ENCODE results near the gene AHCYL1. TPM values are rescaled to one million over a fixed set of nuclear protein-coding genes. Genes with fewer than 3 reads are reported as not detected.

Gene AHCYL1
- total RNA-seq, 1 experiment from 2014 or later, result 37.6 TPM

DNA sequence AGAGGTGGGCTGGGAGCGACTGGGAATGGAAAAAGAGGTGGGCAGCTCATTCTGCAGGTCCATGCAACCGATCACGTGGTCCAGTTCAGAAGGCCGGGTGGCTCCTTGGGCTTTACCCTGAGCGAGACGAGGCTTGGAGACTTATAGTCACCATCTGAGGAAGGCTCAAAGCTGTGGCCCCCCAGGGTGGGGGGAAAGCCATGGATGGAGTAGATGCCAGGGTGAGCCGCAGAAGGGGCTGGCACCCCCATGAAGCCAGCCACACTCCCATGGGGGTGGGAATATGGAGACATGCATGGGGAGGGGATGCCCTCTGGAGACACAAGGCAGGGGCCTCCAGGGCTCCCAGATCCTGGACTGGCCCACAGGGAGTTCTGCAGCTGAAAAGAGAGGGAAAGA, 76.1 kb downstream of the AHCYL1 start:
- no peak for DNase-seq (ENCODE audit: low spot score)

- no peak for DNase-seq (ENCODE audit: low spot score)
Measured at GRCh38 chr1:110061341-110061740, 76.8 kb downstream of the AHCYL1 start.

- no peak for DNase-seq (ENCODE audit: low spot score)
Measured at GRCh38 chr1:110062612-110063011, 78.0 kb downstream of the AHCYL1 start.

DNA sequence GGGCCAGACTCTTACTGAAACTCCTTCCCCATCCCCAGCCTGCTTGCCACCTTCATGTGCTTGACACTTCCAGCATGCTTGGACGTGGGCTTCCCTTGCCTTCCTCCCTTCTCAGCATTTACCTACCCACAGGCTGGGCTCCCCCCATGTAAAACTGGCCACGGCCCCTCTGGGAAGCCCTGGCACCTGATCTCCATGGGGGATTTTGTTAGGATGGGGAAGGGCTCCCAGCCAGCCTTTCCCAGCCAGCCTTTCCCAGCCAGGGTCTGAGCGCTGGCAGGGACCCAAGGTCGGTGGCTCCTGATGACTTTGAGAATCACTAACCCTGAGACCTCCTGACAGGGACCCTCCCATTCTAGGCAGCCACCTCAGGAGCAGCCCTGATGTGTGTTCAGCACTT, 79.2 kb downstream of the AHCYL1 start:
- DNase-seq (ENCODE audit: low spot score), result no peak

DNA sequence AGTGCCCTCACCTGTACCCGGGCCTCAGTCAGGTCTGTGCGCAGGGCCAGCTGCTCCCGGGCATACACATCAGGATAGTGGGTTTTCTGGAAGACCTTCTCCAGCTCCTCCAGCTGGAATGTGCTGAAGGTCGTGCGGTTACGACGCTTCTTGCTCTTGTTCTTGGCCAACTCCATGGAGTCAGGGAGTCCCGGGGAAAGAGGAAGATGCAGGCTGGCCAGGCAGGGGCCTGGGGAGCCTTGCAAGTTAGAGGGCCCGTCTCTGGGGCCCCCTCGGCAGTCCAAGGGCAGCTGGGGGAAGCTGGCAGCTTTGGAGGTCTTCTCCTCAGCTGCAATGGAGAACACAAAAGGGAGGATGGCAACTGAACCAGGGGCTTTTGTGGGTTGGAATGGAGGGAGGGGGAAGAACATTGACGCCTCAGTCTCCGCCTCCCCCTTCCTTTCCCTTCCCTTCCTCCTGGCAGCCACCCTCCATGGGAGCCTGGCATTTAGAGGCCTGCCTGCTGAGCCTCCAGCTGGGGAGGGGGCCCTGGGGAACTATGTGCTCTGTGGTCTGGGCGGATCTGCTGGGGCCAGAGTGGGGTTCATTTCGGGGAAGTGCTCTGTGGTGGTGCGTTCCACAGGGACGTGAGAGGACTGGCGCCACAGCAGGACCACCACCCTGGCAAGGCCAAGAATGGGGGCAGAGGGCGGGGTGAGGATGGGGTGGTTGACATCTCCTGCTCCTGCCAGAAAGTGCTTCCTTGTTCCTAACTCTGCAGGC, 80.2 kb downstream of the AHCYL1 start:
- DNase-seq (ENCODE audit: low spot score), result no peak

- DNase-seq (ENCODE audit: low spot score), result no peak
Measured at GRCh38 chr1:110065841-110066240, 81.3 kb downstream of the AHCYL1 start.

DNA sequence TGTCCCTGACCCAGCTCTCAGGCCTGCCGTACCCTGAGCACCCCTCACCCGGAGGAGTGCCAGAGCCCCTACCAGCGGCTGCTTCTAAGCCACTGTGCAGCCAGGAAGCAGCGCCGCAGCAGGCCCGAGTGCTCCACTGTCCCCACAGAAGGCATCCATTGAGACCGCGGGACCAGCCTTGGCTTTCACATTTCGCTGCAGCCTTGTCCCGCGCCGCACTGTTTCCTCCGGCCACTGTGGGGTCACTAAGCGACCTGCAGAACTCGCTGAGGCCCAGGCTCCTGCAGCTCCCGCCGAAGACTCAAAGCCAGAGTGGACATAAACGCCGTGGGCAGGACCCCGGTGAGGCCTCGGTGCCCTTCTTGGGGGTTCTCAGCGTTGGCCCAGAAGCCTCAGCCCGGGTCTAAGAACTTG, 82.9 kb downstream of the AHCYL1 start:
- no peak for DNase-seq (ENCODE audit: low spot score)

DNA sequence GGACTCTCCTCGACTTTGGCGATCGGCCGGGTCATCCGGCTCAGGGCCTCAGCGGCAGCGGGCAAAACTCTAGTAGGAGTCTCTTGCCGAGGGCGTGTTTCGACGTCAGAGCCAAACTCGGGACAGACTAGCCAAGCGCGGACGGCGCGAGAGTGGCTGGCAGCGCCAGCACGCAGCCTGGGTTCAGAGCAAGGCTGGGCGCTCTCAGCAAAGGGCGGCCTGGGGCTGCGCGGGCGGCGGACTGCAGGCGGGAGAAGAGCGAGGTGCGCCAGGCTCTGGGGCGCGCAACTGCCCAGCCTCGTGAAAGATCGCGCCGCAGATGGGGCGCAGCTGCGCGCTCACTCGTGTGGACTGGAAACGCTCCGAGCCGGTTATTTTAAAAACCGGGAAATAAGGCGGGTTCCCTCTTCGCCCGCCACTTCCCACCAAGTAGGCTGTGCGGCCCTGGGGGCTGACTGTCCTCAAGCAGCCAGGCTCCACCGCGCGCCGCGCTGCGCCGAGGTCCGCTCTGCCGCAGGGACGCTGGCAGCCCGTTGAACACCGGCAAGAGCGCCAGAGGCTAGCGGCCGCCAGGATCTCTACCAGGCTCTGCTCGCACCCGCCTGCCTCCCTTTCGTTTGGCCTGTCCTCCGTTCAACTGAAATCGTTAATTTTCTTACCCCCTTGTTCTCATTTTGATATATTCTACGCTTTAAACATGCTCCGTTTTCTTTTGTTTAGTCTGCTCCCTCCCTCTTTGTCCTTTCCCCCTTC, 83.5 kb downstream of the AHCYL1 start:
- DNase-seq (ENCODE audit: low spot score), result no peak

- no peak for DNase-seq (ENCODE audit: low spot score)
Measured at GRCh38 chr1:110068646-110069403, 84.3 kb downstream of the AHCYL1 start.

- no peak for DNase-seq (ENCODE audit: low spot score)
Measured at GRCh38 chr1:110069404-110070281, 85.1 kb downstream of the AHCYL1 start.

GRCh38 chr1:110070282-110070669, 85.7 kb downstream of the AHCYL1 start:
- DNase-seq (ENCODE audit: low spot score), result no peak

DNA sequence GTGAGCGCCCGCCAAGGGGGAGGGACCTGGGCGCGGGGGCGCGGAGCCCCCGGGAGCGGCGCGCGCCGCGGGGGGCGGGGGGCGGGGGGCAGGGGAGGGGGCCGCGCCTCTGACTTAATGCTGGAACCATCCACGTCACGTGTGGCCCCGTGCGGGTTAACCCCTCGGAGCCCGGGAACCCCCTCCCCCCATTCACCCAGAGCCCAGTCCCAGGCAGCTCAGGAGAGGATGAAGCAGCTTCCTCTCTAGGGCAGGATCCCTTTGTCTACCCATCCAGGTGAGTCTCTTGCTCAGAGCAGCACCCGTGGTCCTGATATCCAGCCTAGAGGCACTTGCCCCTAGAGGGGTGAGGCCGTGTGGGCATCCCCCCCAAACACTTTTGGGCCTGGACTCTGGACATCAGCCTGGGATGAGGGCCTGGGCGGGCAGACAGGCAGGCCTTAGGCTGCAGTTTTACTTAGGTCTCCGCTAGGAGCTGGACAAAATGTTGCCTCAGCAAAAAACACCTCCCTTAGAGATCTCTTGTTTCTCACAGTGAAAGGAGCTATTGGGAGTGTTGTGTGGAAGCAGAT, 86.2 kb downstream of the AHCYL1 start, which contains the start of gene ALX3:
Gene ALX3, minus strand, starts transcription at position 2 of the 572 bp plus-strand sequence. CDS start 60 bp downstream, outside the sequence.
- DNase-seq (ENCODE audit: low spot score), result no peak

Other genes with a start within 250 kb of the AHCYL1 start
- gene GSTM3, start 243.7 kb upstream of the AHCYL1 start, total RNA-seq (2014; rRNA removed; shearing (Covaris generic)), result 40.8 and 49.2 TPM in 2 replicates
- gene EPS8L3, start 220.8 kb upstream of the AHCYL1 start, total RNA-seq (2014; rRNA removed; shearing (Covaris generic)), result not detected in 2 replicates
- 46.2 and 61.2 TPM in 2 replicates for gene CSF1, start 73.9 kb upstream of the AHCYL1 start, total RNA-seq (2014; rRNA removed; shearing (Covaris generic))
- 24.4 and 25.7 TPM in 2 replicates for gene STRIP1, start 49.9 kb downstream of the AHCYL1 start, total RNA-seq (2014; rRNA removed; shearing (Covaris generic))
- not detected in 2 replicates for gene ALX3, start 85.9 kb downstream of the AHCYL1 start, total RNA-seq (2014; rRNA removed; shearing (Covaris generic))
- 0.83 TPM in 1 of 2 replicates, not detected in the other for gene UBL4B, start 127.7 kb downstream of the AHCYL1 start, total RNA-seq (2014; rRNA removed; shearing (Covaris generic))
- gene SLC6A17, start 165.7 kb downstream of the AHCYL1 start, total RNA-seq (2014; rRNA removed; shearing (Covaris generic)), result 0.33 and 0.34 TPM in 2 replicates
- 0.86 and 1.2 TPM in 2 replicates for gene KCNC4, start 225.5 kb downstream of the AHCYL1 start, total RNA-seq (2014; rRNA removed; shearing (Covaris generic))

Data from A172 (cell line).